ENCODE data around the gene FBRSL1.

GRCh38 chr12:132525833-132526455 is 36.0 kb downstream of the FBRSL1 start:
- TF ChIP-seq POLR2A (IDR thresholded peaks at IDR 0.05; ENCODE audit: low read length) (no peak), GATA1 (IDR thresholded peaks at IDR 0.05; ENCODE audit: low read depth, low read length) (no peak)

All from erythroblast (primary cell).